SK-N-SH (cell line): ENCODE results near the gene FGF8.

Experiments used
- CTCF ChIP-seq: fragments of 200-600 bp; sonication (generic); IDR thresholded peaks from 2 replicates; pipeline ENCODE4 v1.6.1; 2017; ENCODE audit warnings: antibody characterized with exemption, mild to moderate bottlenecking, moderate library complexity
- EZH2phosphoT487 ChIP-seq: fragments of 200-600 bp; sonication (generic); IDR thresholded peaks from 2 replicates; pipeline ENCODE4 v1.6.1; 2017; ENCODE audit warnings: low read depth, mixed run types, mild to moderate bottlenecking, antibody characterized with exemption, moderate library complexity, borderline replicate concordance
- FOXM1 ChIP-seq: IDR thresholded peaks from 2 replicates; pipeline ENCODE4 v1.4.0; 2012; ENCODE audit warnings: low read depth, mild to moderate bottlenecking
- GABPA ChIP-seq: IDR thresholded peaks from 2 replicates; pipeline ENCODE4 v1.4.0; 2012; ENCODE audit warnings: low read depth, mild to moderate bottlenecking
- PBX3 ChIP-seq: IDR thresholded peaks from 2 replicates; pipeline ENCODE4; 2012
- POLR2AphosphoS5 ChIP-seq: IDR thresholded peaks from 2 replicates; pipeline ENCODE4 v1.6.1; 2012; ENCODE audit warnings: low read depth, low read length
- RXRA ChIP-seq: IDR thresholded peaks from 2 replicates; pipeline ENCODE4 v1.4.0; 2012; ENCODE audit warnings: low read depth, mild to moderate bottlenecking, borderline replicate concordance
- TAF1 ChIP-seq: IDR thresholded peaks from 2 replicates; pipeline ENCODE4 v1.6.1; 2012; ENCODE audit warnings: low read depth, mild to moderate bottlenecking, low read length, moderate library complexity, borderline replicate concordance
- YY1 ChIP-seq: IDR thresholded peaks from 2 replicates; pipeline ENCODE4 v1.4.0; 2012; ENCODE audit warnings: low read depth, mild to moderate bottlenecking
- TF ChIP-seq, protein P1 (sequence below): IDR thresholded peaks from 2 replicates; pipeline ENCODE4 v1.4.0; 2012; ENCODE audit warnings: low read depth
- TF ChIP-seq, protein P2 (sequence below): IDR thresholded peaks from 2 replicates; pipeline ENCODE4 v1.4.0; 2012; ENCODE audit warnings: low read depth, borderline replicate concordance

GRCh38 chr10:101726115-101726387, 49.9 kb downstream of the FGF8 start:
- TF ChIP-seq YY1 (no peak), CTCF (no peak), POLR2AphosphoS5 (no peak), PBX3 (no peak), GABPA (no peak), TAF1 (no peak), EZH2phosphoT487 (no peak), FOXM1 (no peak), RXRA (no peak)
- TF ChIP-seq, protein P1, sequence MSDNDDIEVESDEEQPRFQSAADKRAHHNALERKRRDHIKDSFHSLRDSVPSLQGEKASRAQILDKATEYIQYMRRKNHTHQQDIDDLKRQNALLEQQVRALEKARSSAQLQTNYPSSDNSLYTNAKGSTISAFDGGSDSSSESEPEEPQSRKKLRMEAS: no peak
- TF ChIP-seq, protein P2, sequence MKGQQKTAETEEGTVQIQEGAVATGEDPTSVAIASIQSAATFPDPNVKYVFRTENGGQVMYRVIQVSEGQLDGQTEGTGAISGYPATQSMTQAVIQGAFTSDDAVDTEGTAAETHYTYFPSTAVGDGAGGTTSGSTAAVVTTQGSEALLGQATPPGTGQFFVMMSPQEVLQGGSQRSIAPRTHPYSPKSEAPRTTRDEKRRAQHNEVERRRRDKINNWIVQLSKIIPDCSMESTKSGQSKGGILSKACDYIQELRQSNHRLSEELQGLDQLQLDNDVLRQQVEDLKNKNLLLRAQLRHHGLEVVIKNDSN: no peak
